K562 (cell line): ENCODE measurements around the gene FLAD1. TPM values are rescaled to one million over a fixed set of nuclear protein-coding genes. Genes with fewer than 3 reads are reported as not detected.
A peak's percentile ranks its signal among the peaks of the same experiment; 100 is the strongest.

Source experiments
- CREB3L1 ChIP-seq: fragments of 450-650 bp; IDR thresholded peaks from 2 replicates; pipeline ENCODE4 v1.6.1; 2014; ENCODE audit warnings: low read depth, mild to moderate bottlenecking, moderate library complexity, borderline replicate concordance
- E2F6 ChIP-seq, 2 experiments: IDR thresholded peaks; 2 replicates each; pipeline ENCODE4 v1.6.1; 2011; ENCODE audit warnings: borderline replicate concordance in 1 of 2, control low read depth in 1 of 2, low read depth in 1 of 2, low read length in 1 of 2, mild to moderate bottlenecking in 1 of 2, mixed read lengths in 1 of 2, moderate library complexity in 1 of 2; ENCODE audit not compliant: insufficient read depth in 1 of 2, insufficient read length in 1 of 2, poor library complexity in 1 of 2, severe bottlenecking in 1 of 2; ENCODE audit errors: extremely low read depth in 1 of 2
- NFYB ChIP-seq: IDR thresholded peaks from 2 replicates; pipeline ENCODE4 v1.6.1; 2011; ENCODE audit warnings: mild to moderate bottlenecking, moderate library complexity; ENCODE audit not compliant: insufficient read length; ENCODE audit errors: extremely low read depth
- PBX2 ChIP-seq, 2 experiments: IDR thresholded peaks in 1 of 2; conservative IDR thresholded peaks in 1 of 2; 2 replicates each; pipeline ENCODE4 v1.6.1; 2016; ENCODE audit warnings: low read depth in 2 of 2, mild to moderate bottlenecking in 1 of 2, missing compliant biosample characterization in 1 of 2, missing genetic modification characterization in 1 of 2, moderate library complexity in 1 of 2
- VEZF1 ChIP-seq: fragments of 200-800 bp; sonication (Bioruptor generic); IDR thresholded peaks from 2 replicates; pipeline ENCODE4 v1.6.1; 2017; ENCODE audit warnings: missing genetic modification characterization, missing compliant biosample characterization
- ZBTB40 ChIP-seq, 2 experiments: fragments of 450-650 bp in 1 of 2; sonication (generic) in 1 of 2; formaldehyde crosslinking in 1 of 2; IDR thresholded peaks; 2 replicates each; pipeline versions ENCODE4 v1.7.1 to v1.9.0; 2016 to 2022; ENCODE audit warnings: inconsistent platforms in 1 of 2, mild to moderate bottlenecking in 1 of 2, missing genetic modification reagents in 1 of 2
- polyA plus RNA-seq, 8 experiments: library from polyadenylated mRNA; depleted of rRNA in 4 of 8; stranded (reverse) in 5 of 8; unstranded in 3 of 8; fragments of >200 nt; fragmentation: Nextera tagmentation in 2 of 8; fragmentation: Illumina TruSeq in 1 of 8; extraction: Ambion mirVana in 2 of 8; extraction: Trizol in 1 of 8; gene quantifications; 2 replicates each; pipeline versions ENCODE4 v1.2.1 to v1.2.3, GENCODE V29; 2011 to 2014; ENCODE audit warnings: inconsistent platforms in 1 of 8, missing spikeins in 1 of 8
- total RNA-seq, 7 experiments: library from RNA; depleted of rRNA in 6 of 7; stranded (reverse); fragments of >200 nt in 6 of 7; fragmentation: Illumina TruSeq in 2 of 7; extraction: Trizol in 2 of 7; gene quantifications; 2 replicates each; pipeline versions ENCODE4 v1.2.1 to v1.2.3, GENCODE V29; 2011 to 2021; ENCODE audit warnings: low replicate concordance in 1 of 7

FLAD1 gene
- total and polyA plus RNA-seq, 9 of the 15 experiments (the other 6 are each of a cell fraction or from before 2014, with no cell fraction given): 24.9 to 85.8 (median 67.0) TPM

GRCh38 chr1:155012026-155012546 lies 28.9 kb downstream of the FLAD1 start (continued):
- TF ChIP-seq NFYB (peak; percentile 47), ZBTB40 (IDR thresholded peaks at IDR 0.05) (no peak), ZBTB40 (CRISPR knock-in tag; IDR thresholded peaks at IDR 0.05) (no peak), PBX2 (CRISPR knock-in tag; IDR thresholded peaks at IDR 0.05; ENCODE audit: low read depth) (no peak), PBX2 (tag; conservative IDR thresholded peaks at IDR 0.05; ENCODE audit: low read depth) (peak; percentile 50), E2F6 (IDR thresholded peaks at IDR 0.05; ENCODE audit: borderline replicate concordance in 1 of 2, extremely low read depth in 1 of 2, insufficient read depth in 1 of 2, insufficient read length in 1 of 2, low read depth in 1 of 2, low read length in 1 of 2, poor library complexity in 1 of 2, severe bottlenecking in 1 of 2) (peak in 1 of 2 experiments; percentile 37), CREB3L1 (no peak), VEZF1 (CRISPR knock-in tag) (peak; percentile 25; the same call in 1 of the 2 replicates)
